Measurements from ENCODE around the gene ADAM30.

Gene ADAM30

DNA sequence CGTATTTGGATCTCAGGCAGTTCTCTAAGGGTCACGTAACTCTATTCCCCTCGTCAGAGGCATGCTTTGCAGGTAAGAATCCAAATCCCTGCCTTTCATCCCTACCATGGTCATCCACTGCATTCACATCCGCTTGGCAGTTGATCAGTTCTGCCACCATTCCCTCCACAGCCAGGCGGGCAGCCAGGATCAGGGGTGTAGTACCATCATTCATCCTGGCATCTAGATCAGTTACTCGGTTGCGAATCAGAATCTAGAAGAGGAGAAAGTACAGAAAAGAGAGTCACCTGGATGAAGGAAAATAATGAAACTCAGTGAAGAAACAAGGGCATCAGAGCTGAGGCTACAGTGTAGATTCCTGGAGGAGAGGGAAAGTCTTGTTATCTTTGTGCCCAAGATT lies 22.0 kb upstream of the ADAM30 start:
- TF ChIP-seq, protein P1, sequence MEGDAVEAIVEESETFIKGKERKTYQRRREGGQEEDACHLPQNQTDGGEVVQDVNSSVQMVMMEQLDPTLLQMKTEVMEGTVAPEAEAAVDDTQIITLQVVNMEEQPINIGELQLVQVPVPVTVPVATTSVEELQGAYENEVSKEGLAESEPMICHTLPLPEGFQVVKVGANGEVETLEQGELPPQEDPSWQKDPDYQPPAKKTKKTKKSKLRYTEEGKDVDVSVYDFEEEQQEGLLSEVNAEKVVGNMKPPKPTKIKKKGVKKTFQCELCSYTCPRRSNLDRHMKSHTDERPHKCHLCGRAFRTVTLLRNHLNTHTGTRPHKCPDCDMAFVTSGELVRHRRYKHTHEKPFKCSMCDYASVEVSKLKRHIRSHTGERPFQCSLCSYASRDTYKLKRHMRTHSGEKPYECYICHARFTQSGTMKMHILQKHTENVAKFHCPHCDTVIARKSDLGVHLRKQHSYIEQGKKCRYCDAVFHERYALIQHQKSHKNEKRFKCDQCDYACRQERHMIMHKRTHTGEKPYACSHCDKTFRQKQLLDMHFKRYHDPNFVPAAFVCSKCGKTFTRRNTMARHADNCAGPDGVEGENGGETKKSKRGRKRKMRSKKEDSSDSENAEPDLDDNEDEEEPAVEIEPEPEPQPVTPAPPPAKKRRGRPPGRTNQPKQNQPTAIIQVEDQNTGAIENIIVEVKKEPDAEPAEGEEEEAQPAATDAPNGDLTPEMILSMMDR (IDR thresholded peaks at IDR 0.05; ENCODE audit: control insufficient read depth, extremely low read depth, insufficient read depth): no peak
- DNase-seq (ENCODE audit: low read depth): no peak
- H3K4me3 ChIP-seq (ENCODE audit: low read depth, low read length): no peak overlapping the region

DNA sequence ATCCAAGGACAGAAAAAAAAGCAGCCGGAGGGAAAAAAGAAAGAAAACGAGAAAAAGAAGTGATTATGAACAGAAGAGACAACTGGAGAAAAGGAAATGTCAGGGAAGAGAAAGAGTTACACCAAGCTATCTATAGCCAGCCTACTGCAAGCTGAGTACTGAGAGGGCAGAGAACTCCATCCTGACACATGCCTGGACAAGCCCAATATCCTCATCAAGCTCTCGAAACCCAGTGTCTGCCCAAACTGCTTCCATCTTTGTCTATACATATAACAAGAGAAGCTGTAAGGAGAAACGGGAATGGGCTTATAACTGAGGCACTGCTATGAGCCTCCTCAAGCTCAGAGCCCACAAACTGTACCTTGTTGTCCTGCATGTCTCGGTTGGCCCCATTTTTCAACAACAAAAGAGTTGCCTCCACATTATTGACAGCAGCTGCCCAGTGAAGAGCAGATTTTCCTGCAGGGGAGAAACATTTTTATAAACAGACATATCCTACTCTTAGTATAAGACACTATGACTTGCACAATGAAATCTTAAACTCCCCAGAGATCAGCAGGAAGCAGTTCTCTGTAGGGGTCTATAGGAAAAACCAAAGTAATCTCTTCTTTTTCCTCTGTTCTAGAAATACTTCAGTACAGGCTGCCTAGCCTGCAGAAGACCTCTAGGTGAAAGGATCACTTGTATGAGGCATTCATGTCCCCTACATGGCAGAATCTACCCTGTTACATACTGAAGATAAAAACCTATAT lies 21.2 kb upstream of the ADAM30 start:
- DNase-seq (ENCODE audit: low read depth): no peak
- no peak overlapping the region for H3K4me3 ChIP-seq (ENCODE audit: low read depth, low read length)

DNA sequence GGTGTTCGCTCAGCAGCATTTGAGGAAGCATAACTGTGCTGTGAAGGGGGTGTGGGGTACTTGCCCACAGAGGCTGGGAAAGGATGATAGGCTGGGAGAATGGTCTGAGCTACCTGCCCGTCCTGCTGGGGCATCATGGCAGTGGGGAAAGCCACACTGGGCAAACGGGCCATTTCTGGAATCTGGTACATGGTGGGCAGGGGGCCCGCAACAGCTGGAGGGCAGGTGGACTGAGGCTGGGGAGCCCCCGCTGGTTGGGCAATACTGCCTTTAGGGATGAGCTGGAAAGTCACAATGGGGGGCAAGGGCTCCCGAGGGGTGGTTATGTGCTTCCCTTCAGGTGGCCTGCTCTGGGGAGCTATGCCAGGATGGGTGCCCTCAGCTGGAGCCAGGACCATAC lies 19.2 kb upstream of the ADAM30 start:
- no peak overlapping the region for H3K4me3 ChIP-seq (ENCODE audit: low read depth, low read length)
- DNase-seq (ENCODE audit: low read depth): no peak
- TF ChIP-seq, protein P1 (IDR thresholded peaks at IDR 0.05; ENCODE audit: control insufficient read depth, extremely low read depth, insufficient read depth): no peak

More for the DNA sequence above, 21.2 kb upstream of the ADAM30 start:
- TF ChIP-seq, protein P1 (IDR thresholded peaks at IDR 0.05; ENCODE audit: control insufficient read depth, extremely low read depth, insufficient read depth): no peak

DNA sequence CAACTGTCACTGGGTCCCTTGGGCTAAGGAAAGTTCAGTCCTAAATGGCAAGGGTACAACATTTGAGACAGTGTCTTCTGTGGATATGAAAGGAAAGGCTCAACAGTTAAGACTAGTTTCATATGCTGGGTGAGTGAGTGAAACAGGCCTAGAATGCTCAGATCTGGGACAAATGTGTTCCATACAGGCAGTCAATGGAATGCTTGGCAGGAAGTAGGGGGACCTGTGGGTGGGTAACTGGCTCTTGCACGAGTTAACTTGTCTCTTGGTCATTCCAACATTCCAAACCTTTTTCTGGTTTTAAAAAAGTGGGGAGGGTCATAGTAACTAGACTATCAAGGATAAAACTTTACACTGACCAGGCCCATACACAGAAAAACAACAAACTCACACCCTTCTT lies 17.8 kb upstream of the ADAM30 start:
- H3K4me3 ChIP-seq (ENCODE audit: low read depth, low read length): no peak overlapping the region
- TF ChIP-seq, protein P1 (IDR thresholded peaks at IDR 0.05; ENCODE audit: control insufficient read depth, extremely low read depth, insufficient read depth): no peak
- DNase-seq (ENCODE audit: low read depth): no peak

DNA sequence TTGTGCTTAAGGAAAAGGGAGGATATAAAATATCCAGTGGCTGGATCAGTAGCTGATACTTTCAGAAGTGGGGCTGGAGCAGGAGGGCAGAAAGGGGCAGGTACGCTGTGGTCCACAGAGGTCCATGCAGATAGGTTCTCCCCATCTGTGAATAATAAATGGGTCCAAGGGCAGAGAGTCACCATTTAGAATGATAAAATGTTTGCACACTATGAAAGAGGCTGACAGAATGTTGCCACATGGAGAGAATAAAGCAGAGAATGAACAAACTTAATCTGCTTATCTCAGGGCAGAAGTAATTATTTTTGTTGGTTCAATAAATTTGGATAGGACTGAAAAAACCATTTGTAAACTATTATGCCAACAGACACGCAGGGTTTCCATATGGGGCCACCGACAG lies 16.6 kb upstream of the ADAM30 start:
- DNase-seq (ENCODE audit: low read depth): no peak
- H3K4me3 ChIP-seq (ENCODE audit: low read depth, low read length): no peak overlapping the region
- TF ChIP-seq, protein P1 (IDR thresholded peaks at IDR 0.05; ENCODE audit: control insufficient read depth, extremely low read depth, insufficient read depth): no peak

DNA sequence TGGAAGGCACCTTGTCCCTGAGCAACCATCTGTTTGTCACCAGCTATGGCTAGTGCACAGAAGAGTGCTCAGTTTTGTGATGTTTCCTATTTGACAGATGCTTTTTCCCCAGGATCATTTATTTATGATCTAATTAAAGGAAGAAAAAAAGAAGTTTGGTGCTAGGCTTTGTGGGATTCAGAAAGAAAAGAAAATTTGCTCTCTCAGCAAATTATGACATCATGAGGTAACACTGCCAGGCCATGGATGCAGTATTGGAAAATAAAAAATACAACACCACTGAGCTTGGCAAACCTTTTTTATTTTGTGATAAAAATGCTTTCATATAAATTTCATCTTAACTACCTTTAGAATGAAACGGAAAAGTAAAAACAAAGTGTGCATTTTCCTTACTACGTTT lies 15.5 kb upstream of the ADAM30 start:
- H3K4me3 ChIP-seq (ENCODE audit: low read depth, low read length): no peak overlapping the region
- no peak for DNase-seq (ENCODE audit: low read depth)
- TF ChIP-seq, protein P1 (IDR thresholded peaks at IDR 0.05; ENCODE audit: control insufficient read depth, extremely low read depth, insufficient read depth): no peak

DNA sequence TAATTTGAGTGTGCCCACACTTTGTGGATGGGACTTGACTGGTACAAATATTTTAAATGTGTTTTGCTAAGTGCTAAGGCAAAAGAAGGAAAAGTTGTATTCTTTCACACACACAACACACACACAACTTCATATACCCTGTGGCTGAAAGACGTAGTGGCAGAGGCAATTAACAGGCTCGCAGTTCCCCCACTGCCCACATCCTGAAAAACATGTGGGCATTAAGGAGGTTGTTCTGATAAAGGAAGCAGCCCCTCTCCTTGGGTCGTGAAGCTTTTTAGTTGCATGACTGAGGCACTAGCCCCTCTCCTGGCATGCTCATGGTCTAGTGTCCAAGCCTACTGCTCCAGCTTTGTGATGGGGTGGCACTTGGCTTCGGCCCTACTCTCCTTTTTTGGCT lies 14.3 kb upstream of the ADAM30 start:
- TF ChIP-seq, protein P1 (IDR thresholded peaks at IDR 0.05; ENCODE audit: control insufficient read depth, extremely low read depth, insufficient read depth): no peak
- no peak overlapping the region for H3K4me3 ChIP-seq (ENCODE audit: low read depth, low read length)
- no peak for DNase-seq (ENCODE audit: low read depth)
